Stimulated activated CD8-positive, alpha-beta memory T cell treated with anti-CD3 and anti-CD28 coated beads, Interleukin-4, amount 100 ng/mL, for 1 hour (primary cell): Measurements from ENCODE around the gene NASP.
"Not testable (repeated sequence)": the region's sequence is repeated elsewhere in the genome, so short reads cannot be mapped to it uniquely, and the experiment has no call there.

Experiments
- DNase-seq, 2 donors: peaks; one replicate each; pipeline ENCODE4 v3.0.0-alpha.2; 2020; ENCODE audit warnings: low read depth in 2 of 2, low spot score in 1 of 2

Gene NASP

DNA sequence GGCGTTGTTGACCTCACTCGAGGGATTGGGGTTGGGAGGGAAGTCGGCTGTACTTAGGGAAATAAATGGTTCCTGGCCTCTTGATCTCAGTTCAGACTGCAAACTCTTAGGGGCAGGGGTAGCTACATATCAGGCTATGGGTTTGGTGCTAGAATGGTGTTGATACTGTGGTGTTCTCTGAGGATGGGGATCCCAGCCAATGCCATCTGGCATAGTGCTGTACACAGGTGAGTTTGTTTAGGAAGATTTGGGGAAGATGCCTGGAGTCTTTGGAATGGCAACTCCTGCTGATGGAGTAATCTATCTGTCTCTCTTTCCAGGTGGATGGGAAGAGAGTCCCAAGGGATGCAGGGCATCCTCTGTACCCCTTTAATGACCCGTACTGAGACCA lies 14.3 kb upstream of the NASP start:
- DNase-seq = no peak

- peak; percentile 53 to 55 for DNase-seq
Observed at GRCh38 chr1:45569962-45570581, 13.8 kb upstream of the NASP start.

- no peak for DNase-seq
Observed at GRCh38 chr1:45570631-45571030, 13.2 kb upstream of the NASP start.

DNA sequence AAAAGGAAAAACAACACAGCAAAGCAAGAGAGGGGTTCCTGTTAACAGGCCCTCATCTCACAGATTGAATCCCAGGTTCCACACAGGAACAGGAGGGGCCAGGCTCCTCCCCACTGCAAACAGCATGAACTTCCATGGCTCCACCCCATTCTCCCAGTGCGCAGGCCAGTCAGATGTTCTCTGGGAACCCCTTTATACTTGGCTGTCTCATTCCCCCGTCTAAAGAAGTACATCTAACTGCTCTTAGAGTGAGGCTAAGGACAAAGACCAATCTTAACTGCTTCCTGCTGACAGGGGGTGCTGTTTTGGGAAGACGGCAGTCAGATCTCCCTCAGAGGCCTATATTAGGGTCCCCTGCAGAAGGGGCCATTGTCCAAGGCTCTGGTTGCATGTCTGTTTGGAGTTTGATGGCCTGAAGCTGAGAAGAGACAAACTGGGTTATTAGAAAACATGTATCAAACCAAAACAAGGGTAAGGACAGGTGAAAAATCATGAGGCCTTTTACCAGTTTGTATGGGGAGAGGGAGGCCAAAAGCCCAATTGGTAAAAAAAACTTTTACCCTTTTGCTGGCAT lies 10.5 kb upstream of the NASP start:
- no peak for DNase-seq

DNA sequence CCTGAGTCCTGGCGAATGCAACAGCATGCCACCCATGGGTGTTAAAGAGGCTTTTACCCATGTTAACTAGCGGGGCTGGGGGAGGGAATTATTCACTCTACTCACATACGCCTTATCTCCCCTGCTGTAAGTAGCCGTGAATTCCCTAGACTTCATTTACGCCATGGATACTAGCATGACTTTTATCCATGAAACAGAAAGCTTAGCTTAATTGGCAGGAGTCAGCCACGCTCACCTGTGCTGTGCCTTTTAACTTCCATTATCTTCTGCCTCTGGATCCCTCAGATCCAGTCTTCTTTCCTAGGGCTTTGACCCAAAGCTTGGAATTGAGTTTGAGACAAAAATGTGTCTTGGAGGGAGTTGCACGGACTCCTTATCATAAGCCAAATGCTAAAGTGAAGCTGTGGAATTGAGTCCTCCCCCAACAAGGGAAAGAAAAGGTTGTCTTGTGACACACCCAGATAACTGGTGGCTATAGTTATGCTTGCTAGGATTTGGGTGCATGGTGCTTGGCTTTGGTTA lies 9.7 kb upstream of the NASP start:
- DNase-seq = no peak

DNA sequence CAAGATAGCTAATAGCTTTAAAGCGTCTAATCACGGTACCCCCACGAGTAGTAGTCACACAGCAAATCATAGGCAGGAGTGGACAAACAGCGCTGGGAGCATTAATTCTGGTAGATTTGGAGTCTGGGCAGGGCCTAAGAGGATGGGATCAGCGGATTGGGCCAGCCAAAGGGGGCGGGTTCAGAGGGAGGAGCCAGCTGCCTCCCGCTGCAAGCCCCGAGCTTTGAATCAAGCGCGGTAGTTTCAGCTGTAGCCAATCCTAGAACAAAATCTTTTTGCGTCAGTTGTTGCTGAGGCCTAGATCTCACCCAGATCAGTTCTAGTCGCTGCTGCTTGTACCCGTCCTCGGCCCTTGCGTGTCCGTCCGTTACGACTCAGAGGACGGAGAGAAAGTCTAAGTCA lies 576 bp upstream of the NASP start:
- DNase-seq = peak; percentile 78 to 88

DNA sequence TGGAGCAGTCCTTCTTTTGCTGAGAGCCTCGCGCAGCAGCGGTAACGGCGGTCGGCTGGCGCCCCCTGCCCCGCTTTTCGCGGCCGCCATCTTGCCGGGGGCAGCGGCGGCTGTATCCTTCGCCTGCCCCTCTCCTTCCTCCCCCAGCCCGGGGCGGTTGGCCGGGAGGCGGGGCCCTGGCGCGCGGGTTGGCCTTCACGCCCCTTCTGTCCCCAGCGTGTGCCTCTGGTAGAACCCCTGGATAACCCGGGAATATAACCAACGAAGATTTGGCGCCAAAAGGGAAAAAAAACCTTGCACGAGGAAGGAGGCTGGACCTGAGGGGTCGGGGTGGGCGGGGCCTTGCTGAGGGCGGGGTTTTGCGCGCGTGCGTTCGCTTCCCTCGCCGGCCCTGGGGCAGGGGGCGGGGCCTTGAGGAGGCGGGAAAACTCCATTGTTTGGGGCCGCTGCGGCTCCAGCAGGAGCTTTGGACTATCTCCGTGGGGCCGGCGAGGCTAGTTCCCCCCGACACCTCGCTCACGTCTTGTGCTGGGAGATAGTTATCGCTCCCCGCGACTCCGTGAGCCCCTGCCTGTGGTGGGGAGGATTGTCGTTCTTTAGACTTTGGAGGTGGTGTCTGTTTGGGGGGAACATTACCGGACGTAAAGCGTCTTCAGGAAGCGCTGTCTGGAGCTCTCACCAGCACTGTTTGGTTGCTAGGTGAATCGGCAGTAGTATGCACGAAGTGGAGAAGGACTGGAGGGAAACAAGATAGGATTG lies 689 bp downstream of the NASP start:
- peak; percentile 60 to 77 for DNase-seq

GRCh38 chr1:45585110-45585426 lies 1.2 kb downstream of the NASP start:
- no peak for DNase-seq

DNA sequence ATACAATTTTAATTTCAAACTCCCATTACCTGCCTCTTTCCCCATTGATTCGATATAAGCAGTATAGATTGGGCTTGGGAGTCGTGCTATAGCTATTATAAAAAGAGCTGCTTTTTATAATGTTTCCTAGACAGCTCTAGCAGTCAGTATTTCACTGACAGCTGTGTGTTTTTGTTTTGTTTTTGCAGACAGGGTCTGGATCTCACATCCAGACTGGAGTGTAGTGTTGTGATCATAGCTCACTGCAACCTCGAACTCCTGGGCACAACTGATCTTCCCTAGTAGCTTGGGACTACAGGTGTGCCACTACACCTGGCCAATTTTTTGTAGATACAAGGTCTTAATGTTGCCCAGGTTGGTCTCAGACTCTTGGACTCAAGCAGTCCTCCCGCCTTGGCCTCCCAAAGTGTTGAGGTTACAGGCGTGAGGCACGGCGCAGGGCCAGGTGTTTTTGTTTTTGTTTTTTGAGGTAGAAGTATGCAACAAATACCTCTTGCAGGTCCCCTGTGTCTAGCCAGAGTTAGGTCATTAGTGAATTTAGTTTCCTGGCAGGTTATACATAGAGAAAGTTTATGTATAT lies 1.7 kb downstream of the NASP start:
- DNase-seq = no peak

- no peak for DNase-seq
Observed at GRCh38 chr1:45586769-45587168, 2.9 kb downstream of the NASP start.

DNA sequence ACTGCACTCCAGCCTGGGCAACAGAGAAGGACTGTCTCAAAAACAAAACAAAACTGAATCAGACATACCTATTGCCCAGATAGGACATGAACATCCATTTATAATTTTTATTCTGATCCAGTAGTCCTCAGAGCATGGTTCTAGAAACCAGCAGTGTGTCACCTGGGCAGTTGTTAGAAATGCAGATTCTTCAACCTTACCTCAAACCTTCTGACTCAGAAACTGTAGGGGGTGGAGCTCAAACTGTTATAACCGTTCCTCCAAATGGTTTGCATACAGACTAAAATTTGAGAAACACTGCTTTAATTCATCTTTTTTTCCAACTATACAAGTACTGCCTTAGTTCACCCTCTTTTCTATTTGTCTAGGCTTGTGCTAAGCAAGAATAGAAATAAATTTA lies 6.0 kb downstream of the NASP start:
- no peak for DNase-seq

DNA sequence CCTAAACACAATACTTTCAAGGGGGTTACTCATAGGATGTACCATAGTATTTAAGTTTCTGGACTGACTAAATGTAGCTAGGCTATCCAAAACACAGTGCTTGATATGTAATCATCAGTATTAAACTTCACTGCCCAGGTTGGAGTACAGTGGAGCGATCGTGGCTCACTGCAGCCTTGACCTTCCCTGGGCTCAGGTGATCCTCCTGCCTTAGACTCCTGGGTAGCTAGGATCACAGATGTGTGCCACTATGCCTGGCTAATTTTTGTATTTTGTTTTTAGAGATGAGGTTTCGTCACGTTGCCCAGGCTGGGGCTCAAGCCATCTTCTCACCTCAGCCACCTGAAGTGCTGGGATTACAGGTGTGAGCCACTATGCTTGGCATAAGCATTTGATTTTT lies 10.6 kb downstream of the NASP start:
- no peak for DNase-seq

GRCh38 chr1:45596765-45597164 lies 12.9 kb downstream of the NASP start:
- not testable (repeated sequence) for DNase-seq

DNA sequence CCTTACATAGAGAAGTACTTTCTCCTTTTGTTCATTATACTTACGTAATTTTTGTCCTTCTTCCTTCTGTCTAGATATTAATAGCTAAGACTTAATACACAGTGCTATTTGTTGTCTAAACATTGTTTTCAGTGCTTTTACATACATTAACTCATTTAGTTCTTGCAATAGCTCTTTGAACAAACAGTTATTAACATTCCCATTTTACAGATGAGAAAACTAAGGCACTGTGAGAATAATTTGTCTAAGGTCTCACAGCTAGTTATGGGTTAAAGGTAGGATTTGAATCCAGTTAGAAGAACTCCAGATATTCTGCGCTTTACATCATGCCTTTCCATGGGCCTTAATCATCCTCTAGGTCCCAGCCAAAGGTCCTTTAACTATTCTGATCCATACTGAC lies 20.4 kb downstream of the NASP start:
- no peak for DNase-seq

DNA sequence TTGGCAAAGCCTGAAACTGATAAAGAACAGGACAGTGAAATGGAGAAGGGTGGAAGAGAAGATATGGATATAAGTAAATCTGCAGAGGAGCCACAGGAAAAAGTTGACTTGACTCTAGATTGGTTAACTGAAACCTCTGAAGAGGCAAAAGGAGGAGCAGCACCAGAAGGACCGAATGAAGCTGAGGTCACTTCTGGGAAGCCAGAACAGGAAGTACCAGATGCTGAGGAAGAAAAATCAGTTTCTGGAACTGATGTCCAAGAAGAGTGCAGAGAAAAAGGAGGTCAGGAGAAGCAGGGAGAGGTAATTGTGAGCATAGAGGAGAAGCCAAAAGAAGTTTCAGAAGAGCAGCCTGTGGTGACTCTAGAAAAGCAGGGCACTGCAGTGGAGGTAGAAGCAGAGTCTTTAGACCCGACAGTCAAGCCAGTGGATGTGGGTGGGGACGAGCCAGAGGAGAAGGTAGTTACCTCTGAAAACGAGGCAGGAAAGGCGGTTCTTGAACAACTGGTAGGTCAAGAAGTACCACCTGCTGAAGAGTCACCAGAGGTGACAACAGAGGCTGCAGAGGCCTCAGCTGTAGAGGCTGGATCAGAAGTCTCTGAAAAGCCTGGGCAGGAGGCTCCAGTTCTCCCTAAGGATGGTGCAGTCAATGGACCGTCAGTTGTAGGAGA lies 23.7 kb downstream of the NASP start:
- DNase-seq = no peak

- DNase-seq = no peak
Observed at GRCh38 chr1:45608175-45609156, 24.6 kb downstream of the NASP start.

- no peak for DNase-seq
Observed at GRCh38 chr1:45610589-45611226, 26.9 kb downstream of the NASP start.

- DNase-seq = no peak
Observed at GRCh38 chr1:45612941-45613579, 29.2 kb downstream of the NASP start.

DNA sequence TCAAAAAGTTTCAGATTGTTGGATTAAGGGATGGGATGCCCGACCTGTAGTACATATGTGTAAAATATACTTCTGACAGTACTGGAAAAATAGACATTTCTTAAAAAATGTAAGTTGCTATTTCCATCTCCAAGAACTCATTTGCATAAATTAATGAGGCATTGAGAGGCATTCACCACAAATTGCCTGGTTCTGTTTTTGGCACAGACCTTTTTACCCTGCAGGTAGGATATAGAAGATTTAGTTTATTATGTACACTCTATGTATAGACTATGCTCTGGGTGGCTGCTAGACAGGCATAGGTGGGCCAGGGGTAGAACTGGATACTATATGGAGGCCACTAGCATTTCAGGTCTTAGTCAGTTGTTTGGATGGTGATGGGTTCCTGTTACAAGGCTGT lies 32.0 kb downstream of the NASP start:
- DNase-seq = no peak

- DNase-seq = no peak
Observed at GRCh38 chr1:45617618-45618017, 33.8 kb downstream of the NASP start.
